GM10266 (cell line): ENCODE results near the gene CYP2W1.
A peak's percentile ranks its signal among the peaks of the same experiment; 100 is the strongest.

Experiments used
- DNase-seq: peaks from one replicate; pipeline ENCODE4 v3.0.0; 2012; ENCODE audit errors: extremely low spot score
- CTCF ChIP-seq: IDR thresholded peaks from 2 replicates; pipeline ENCODE4 v1.5.1; 2012; ENCODE audit warnings: mild to moderate bottlenecking, low read depth; ENCODE audit not compliant: control insufficient read depth, insufficient read depth; ENCODE audit errors: missing control alignments

Gene CYP2W1

GRCh38 chr7:1008733-1009363, 25.9 kb downstream of the CYP2W1 start:
- no peak for TF ChIP-seq CTCF
- DNase-seq, result no peak

GRCh38 chr7:1009747-1010146, 26.8 kb downstream of the CYP2W1 start:
- no peak for TF ChIP-seq CTCF
- no peak for DNase-seq

GRCh38 chr7:1010226-1010625, 27.2 kb downstream of the CYP2W1 start:
- no peak for DNase-seq
- TF ChIP-seq CTCF, result no peak

GRCh38 chr7:1011297-1012003, 28.5 kb downstream of the CYP2W1 start:
- TF ChIP-seq CTCF, result no peak
- DNase-seq, result no peak

GRCh38 chr7:1012004-1012715, 29.2 kb downstream of the CYP2W1 start:
- no peak for DNase-seq
- TF ChIP-seq CTCF, result peak; percentile 5

- TF ChIP-seq CTCF, result no peak
- no peak for DNase-seq
Observed at GRCh38 chr7:1012716-1013095, 29.7 kb downstream of the CYP2W1 start.

GRCh38 chr7:1013581-1013980, 30.6 kb downstream of the CYP2W1 start:
- no peak for DNase-seq
- TF ChIP-seq CTCF, result no peak
